GM19328 (cell line): ENCODE measurements around the gene B3GALNT2.

Experiments used
- ATAC-seq: cut with Tn5 transposase; IDR thresholded peaks from one replicate; pipeline ENCODE4 v1.9.1; 2021; ENCODE audit warnings: mild to moderate bottlenecking, moderate library complexity; ENCODE audit not compliant: unreplicated experiment

Gene B3GALNT2

GRCh38 chr1:235411489-235412486 is 92.5 kb downstream of the B3GALNT2 start:
- no peak for ATAC-seq

- no peak for ATAC-seq
Measured at GRCh38 chr1:235410467-235410866, 93.8 kb downstream of the B3GALNT2 start.

GRCh38 chr1:235409042-235409820 is 95.0 kb downstream of the B3GALNT2 start:
- ATAC-seq: no peak

GRCh38 chr1:235408503-235408960 is 95.7 kb downstream of the B3GALNT2 start:
- no peak for ATAC-seq

GRCh38 chr1:235407419-235407818 is 96.8 kb downstream of the B3GALNT2 start:
- ATAC-seq: no peak

- no peak for ATAC-seq
Measured at GRCh38 chr1:235404190-235404589, 100.1 kb downstream of the B3GALNT2 start.

- ATAC-seq: no peak
Measured at GRCh38 chr1:235403593-235403992, 100.7 kb downstream of the B3GALNT2 start.

- no peak for ATAC-seq
Measured at GRCh38 chr1:235402457-235403200, 101.6 kb downstream of the B3GALNT2 start.

GRCh38 chr1:235401251-235401650 is 103.0 kb downstream of the B3GALNT2 start:
- no peak for ATAC-seq
